HUDEP-2 (cell line): ENCODE data around the gene RGCC.

Experiments
- DNase-seq, 76 experiments: peaks; one replicate each; lab custom pipeline; 2025; ENCODE audit not compliant: unreplicated experiment in 76 of 76; lab: John Stamatoyannopoulos, UW

The RGCC gene

GRCh38 chr13:41452462-41452861 is 4.9 kb upstream of the RGCC start:
- DNase-seq, result no peak

- DNase-seq, result no peak
Observed at GRCh38 chr13:41453620-41454019, 3.7 kb upstream of the RGCC start.

GRCh38 chr13:41454170-41454569 is 3.2 kb upstream of the RGCC start:
- DNase-seq, result no peak

- DNase-seq, result no peak
Observed at GRCh38 chr13:41455725-41456419, 1.5 kb upstream of the RGCC start.

- DNase-seq, result peak in 18 of 76 experiments; percentile 9 to 58 (median 34)
Observed at GRCh38 chr13:41457589-41458186, 338 bp downstream of the RGCC start.

GRCh38 chr13:41458187-41458760 is 924 bp downstream of the RGCC start:
- DNase-seq, result peak in 56 of 76 experiments; percentile 6 to 69 (median 43)

GRCh38 chr13:41458761-41459431 is 1.5 kb downstream of the RGCC start:
- peak in 69 of 76 experiments; percentile 3 to 75 (median 46) for DNase-seq

GRCh38 chr13:41459432-41460073 is 2.2 kb downstream of the RGCC start:
- DNase-seq, result no peak

- DNase-seq, result no peak
Observed at GRCh38 chr13:41460074-41460465, 2.7 kb downstream of the RGCC start.

GRCh38 chr13:41460930-41461329 is 3.6 kb downstream of the RGCC start:
- no peak for DNase-seq

- no peak for DNase-seq
Observed at GRCh38 chr13:41461527-41462139, 4.3 kb downstream of the RGCC start.

GRCh38 chr13:41462427-41462826 is 5.1 kb downstream of the RGCC start:
- no peak for DNase-seq

- DNase-seq, result peak in 75 of 76 experiments; percentile 18 to 93 (median 87)
Observed at GRCh38 chr13:41463838-41464602, 6.7 kb downstream of the RGCC start.

- DNase-seq, result peak in 12 of 76 experiments; percentile 1 to 44 (median 15)
Observed at GRCh38 chr13:41465241-41465847, 8.0 kb downstream of the RGCC start.

- DNase-seq, result peak in 1 of 76 experiments; percentile 34
Observed at GRCh38 chr13:41465898-41466320, 8.6 kb downstream of the RGCC start.

- no peak for DNase-seq
Observed at GRCh38 chr13:41467425-41467945, 10.1 kb downstream of the RGCC start.

GRCh38 chr13:41468631-41469030 is 11.3 kb downstream of the RGCC start:
- DNase-seq, result no peak

GRCh38 chr13:41470196-41470595 is 12.8 kb downstream of the RGCC start:
- no peak for DNase-seq

GRCh38 chr13:41471785-41472184 is 14.4 kb downstream of the RGCC start:
- no peak for DNase-seq
